Stimulated activated CD8-positive, alpha-beta memory T cell treated with anti-CD3 and anti-CD28 coated beads, Interleukin-12 subunit alpha, Interleukin-12 subunit beta, amount 100 ng/mL, for 24 hours (primary cell): ENCODE measurements around the gene DSN1.

ENCODE experiments used
- DNase-seq: peaks from one replicate; pipeline ENCODE4 v3.0.0-alpha.2; 2020; ENCODE audit errors: extremely low read depth

The DSN1 gene

DNA sequence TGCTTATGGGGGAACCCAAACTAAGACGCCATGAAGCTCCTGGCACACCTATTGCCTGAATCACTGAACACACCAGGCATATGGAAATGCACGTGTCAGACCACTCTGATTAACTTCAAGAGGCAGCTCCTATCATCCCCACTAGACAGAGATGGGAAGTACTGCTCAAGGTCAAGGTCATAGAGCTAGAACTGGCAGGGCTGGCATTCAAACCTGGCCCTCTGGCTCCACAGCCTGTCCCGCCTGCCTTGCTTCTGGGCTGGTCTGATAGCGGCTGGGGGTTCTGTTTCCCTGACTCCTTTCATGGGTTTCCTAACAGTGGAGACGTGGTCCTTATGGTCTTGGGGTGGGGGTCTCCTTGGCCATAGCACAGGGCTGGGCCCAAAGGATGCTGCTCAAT, 22.6 kb upstream of the DSN1 start:
- no peak for DNase-seq

- no peak for DNase-seq
Measured at GRCh38 chr20:36795691-36796090, 22.1 kb upstream of the DSN1 start.

DNA sequence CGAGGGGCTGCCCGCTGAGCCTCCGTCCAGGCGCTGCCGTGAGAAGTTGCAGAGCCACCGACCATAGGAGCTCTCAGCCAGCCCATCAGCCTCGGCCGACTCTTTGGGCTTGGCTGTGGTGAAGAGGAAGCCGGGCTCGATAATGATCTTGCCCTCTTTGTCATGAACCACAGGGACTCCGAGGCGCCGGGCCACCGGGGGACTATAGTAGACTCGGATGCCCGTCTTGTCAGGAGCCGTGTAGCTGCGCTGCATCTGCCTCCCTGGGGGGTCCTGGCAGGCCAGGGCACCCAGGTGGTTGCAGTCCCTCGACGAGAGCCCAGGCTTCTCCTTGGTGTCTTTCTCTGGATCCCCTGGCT, 20.5 kb upstream of the DSN1 start:
- DNase-seq, result no peak

GRCh38 chr20:36793294-36794115, 19.9 kb upstream of the DSN1 start:
- DNase-seq, result no peak

- DNase-seq, result no peak
Measured at GRCh38 chr20:36792422-36792821, 18.9 kb upstream of the DSN1 start.

DNA sequence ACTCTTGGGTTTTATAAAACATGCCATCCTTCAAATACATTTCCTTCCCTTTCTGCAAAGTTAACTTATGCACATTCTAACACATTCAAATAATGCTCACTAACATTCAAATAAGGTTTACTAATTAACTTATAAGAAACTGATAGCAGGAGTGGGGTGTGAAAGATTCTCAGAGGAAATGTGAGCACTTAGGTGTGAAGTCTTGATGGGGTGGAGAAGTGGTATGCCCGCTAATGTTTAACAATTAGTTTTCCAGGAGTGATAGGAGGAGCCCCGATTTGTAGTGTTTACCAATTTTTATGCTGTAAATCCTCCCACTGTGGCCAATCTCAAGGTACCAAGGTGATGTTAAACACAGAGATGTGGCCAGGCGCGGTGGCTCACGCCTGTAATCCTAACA, 18.3 kb upstream of the DSN1 start:
- no peak for DNase-seq

DNA sequence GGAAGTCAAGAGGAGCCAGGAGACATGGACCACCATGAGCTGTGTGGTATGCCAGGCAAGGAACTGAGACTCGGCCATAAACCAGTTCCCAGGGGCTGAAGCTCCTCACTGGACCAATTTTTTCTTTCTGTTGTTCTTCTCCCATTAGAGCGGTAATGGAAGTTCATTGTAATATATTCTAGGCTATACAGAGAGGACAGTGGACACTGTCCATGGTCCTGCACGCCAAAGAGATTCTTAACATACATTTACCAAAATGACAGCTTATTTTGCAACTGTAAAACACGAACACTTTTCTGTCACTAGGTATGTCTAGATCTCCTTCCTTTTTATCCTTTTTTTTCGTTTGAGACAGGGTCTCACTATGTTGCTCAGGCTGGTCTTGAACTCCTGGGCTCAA, 13.1 kb upstream of the DSN1 start:
- no peak for DNase-seq

DNA sequence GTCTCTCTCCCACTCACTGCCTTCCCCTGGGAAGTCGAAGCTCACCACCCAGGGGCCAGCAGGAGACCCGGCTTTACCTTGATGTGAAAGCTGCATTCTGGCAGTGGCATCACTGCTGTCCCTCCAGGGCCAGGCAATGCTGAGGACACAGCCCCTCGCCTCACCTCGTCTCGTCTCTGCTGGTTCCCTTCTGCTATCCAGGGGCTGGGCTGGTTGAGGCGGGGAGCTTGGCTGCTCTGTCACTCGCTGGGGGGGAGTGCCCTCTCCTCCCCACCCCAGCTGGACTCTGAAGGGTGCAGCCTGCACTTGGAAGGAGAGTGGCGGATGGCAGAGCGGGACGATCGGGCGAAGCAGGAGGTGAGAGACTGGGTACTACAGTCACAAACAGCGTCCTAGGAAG, 12.7 kb upstream of the DSN1 start:
- no peak for DNase-seq

DNA sequence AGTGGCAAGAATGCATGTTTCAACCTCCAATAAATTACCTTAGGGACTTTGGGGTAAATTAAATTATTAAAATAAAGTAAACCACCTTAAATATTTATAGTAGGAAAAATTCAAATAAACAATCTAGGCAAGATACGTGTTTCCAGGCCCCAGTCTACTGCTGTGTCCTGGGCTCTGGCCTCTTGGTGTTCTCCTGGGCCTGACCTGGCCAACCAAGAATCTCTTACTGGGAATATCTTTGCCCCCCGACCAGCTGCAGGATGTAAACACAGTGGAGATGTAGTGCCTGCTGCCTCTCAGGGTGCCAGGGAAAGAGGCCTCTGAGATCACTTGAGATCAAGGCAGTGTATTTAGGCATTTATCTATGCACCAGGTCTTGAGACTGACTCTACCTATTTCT, 11.7 kb upstream of the DSN1 start:
- no peak for DNase-seq

DNA sequence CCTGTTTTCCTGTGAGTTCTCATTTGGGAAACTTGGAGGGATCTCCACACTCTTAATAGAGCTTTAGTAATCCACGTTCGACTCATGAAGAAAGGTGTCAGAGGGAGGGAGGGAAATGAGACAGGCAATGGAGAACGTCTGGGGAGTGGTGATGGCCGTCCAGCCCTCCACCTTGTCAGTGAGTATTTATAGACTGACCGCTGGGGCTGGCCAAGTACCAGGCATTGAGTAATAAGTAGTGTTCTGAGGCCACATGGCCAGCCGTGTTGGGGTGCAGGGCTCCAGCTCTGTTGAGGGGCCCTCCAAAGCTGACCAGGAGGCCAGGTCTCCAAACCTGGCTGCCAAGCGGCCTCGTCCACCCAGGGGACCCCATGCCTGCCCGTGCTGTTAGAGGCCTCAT, 11.3 kb upstream of the DSN1 start:
- DNase-seq, result no peak

DNA sequence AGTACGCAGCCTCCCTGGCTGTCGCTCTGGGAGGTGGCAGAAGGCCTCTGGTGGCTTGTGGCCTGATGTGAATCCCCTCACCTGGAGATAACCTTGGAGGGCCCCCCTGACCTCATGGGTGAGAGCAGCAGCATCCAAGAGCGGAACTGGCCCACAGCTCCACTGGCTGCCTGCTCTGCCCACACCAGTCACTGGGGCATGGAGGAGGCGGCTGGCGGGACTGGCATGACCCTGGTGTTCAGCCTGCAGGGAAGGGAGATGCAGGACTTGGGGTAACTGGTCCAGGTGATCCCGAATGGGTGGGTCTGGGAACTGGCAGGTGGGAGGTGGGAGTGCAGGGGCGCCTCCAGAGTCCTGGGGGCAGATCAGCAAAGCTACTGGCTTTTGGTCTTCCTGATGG, 10.6 kb upstream of the DSN1 start:
- DNase-seq, result no peak

DNA sequence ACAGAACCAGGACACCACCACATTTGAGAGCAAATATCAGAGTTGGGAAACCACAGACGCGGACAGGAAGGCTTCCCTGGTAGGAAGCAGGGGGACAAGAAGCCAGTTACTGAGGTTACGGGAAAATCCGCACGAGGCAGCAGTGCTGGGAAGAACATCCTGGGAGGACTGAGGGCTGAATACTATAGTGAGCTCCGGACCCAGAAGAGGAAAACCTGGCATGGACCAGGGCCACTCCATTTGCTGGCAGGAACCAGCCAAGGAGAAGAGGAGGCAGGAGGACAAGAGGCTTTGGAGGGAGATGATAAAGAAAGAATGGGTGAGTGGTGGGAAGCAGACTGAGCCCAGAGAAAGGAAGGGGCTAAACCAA, 6.1 kb upstream of the DSN1 start:
- no peak for DNase-seq

GRCh38 chr20:36778831-36779655, 5.5 kb upstream of the DSN1 start:
- no peak for DNase-seq

DNA sequence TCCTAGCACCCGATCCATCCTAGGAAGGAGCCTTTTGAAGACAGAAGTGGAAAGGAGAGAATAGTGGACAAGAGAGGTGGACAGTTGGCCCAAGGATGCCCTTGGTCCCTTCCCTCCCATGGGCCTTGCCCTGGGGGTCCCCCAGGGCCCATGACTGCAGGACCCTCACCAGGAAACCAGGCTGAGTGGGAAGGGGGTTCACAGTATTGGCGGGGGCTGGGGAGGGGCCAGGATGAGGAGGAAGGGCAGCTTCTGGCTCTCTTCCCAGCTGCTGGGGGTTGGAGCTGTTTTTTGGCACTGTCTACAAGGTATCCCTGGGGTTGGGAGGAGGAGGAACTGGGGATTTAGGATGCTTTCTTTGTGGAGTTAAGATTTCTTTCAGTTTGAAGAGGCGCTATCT, 4.0 kb upstream of the DSN1 start:
- no peak for DNase-seq

DNA sequence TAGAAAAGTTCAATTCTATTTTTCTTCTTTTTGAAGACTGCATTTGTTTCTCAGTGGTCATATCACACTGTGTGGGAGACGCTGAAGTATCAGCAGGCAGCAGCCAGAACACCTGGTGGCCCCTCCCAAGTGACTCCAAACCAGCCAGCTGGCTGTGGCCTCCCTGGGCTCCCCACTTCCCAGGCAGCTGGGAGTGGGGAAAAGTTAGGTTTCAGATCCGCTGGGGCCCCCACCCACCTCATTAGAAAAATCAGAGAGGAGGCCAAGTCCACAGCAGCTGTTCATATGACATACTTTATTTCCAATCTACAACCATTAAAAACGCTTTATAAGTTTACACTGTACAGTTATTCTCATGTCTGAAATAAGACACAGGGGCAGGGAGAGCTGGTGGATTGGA, 3.6 kb upstream of the DSN1 start:
- no peak for DNase-seq

- DNase-seq, result no peak
Measured at GRCh38 chr20:36775826-36776225, 2.3 kb upstream of the DSN1 start.

- no peak for DNase-seq
Measured at GRCh38 chr20:36775196-36775595, 1.6 kb upstream of the DSN1 start.

DNA sequence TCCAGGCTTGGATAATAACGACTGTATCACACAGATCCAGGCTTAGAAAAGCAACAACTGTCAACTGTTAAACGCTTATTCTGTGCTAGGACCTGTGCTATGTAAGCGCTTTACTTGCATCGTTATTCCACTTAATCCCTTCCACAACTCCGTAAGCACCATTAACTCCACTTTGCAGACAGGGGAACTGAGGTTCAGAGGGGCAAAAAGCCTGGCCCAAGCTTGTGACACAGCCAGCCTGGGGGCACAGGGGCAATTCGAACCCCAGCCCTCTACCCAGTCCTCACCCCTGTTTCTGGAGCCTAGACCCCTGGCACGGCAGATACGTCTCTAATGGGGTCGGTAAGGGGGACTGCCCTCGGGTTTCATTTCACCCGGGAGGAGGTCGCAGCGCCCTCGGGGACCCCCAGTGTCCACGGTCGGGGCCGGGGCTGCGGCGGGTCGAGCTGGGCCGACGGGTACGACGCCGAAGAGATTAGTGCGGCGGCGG, 411 bp downstream of the DSN1 start:
- DNase-seq, result no peak

DNA sequence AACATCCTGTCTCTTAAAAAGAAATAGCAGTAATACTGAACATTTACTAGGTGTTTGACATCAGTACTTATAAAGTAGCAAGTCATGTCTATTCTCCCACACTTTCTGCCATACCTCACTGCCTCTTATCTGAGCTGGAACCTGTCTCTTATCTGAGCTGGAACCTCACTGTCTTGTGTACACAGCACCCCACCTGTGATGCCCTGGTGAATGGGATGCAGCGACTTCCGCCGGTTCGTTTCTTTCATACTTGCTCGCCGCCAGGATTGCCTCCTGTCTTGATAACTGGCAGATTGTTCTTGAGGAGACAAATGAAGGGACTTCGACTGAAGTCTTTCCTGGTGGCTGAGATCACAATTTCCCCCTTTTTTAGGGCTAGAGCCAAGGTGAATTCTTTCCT, 2.9 kb downstream of the DSN1 start:
- no peak for DNase-seq

GRCh38 chr20:36768768-36769430, 4.7 kb downstream of the DSN1 start:
- no peak for DNase-seq

- no peak for DNase-seq
Measured at GRCh38 chr20:36761125-36761524, 12.4 kb downstream of the DSN1 start.

DNA sequence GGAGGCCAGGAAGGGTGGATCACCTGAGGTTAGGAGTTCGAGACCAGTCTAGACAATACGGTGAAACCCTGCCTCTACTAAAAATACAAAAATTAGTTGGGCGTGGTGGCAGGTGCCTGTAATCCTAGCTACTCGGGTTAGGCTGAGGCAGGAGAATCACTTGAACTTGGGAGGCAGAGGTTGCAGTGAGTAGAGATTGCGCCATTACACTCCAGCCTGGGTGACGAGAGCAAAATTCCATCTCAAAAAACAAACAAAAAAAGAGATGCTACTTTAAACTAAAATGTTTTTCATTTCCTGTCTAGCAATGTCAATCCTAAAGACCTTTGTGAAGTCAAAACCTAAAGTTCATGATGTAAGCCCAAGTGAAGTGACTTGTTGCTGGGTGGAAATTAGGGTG, 12.9 kb downstream of the DSN1 start:
- no peak for DNase-seq

GRCh38 chr20:36758276-36758675, 15.3 kb downstream of the DSN1 start:
- DNase-seq, result no peak
